AG04449 (cell line): Measurements from ENCODE around the gene WHAMM.

Experiments used
- CTCF ChIA-PET: fragments of 350-600 bp; formaldehyde crosslinking; extraction: SDS; loops from one replicate; lab custom pipeline; 2021; ENCODE audit warnings: antibody characterized with exemption; lab: Yijun Ruan, JAX
- POLR2A ChIA-PET: fragments of 400-600, 350-600 bp; formaldehyde crosslinking; extraction: SDS; loops from one replicate; lab custom pipeline; 2020; ENCODE audit warnings: antibody characterized with exemption, inconsistent platforms; lab: Yijun Ruan, JAX
- DNase-seq: peaks from one replicate; pipeline ENCODE4 v3.0.0-alpha.2; 2010; ENCODE audit warnings: low read depth, low spot score
- H3K4me3 ChIP-seq: 2 replicates; pipeline ENCODE4 v1.5.1; 2011; ENCODE audit warnings: low read depth, mild to moderate bottlenecking, control low read depth, low read length
- CTCF ChIP-seq: IDR thresholded peaks from one replicate; pipeline ENCODE4 v1.5.1; 2011; ENCODE audit warnings: mild to moderate bottlenecking, moderate library complexity, low read length, control low read depth, inconsistent platforms; ENCODE audit not compliant: insufficient read depth; ENCODE audit errors: missing control alignments

WHAMM gene

GRCh38 chr15:82839136-82839535 is 29.7 kb downstream of the WHAMM start:
- POLR2A ChIA-PET, result no interaction called here

GRCh38 chr15:82840166-82840565 is 30.7 kb downstream of the WHAMM start:
- ChIA-PET POLR2A (no interaction called here), CTCF (interaction anchor here (1.0 kb wide), 1 partner anchor 10 kb away, joined by 3 read pairs; no protein-coding TSS in a partner anchor)
- no peak for DNase-seq
- H3K4me3 ChIP-seq, result no peak overlapping the region
- TF ChIP-seq CTCF, result no peak

More at GRCh38 chr15:82839136-82839535, 29.7 kb downstream of the WHAMM start:
- CTCF ChIA-PET, result interaction anchor here (2.4 kb wide), 1 partner anchor 11 kb away, joined by 10 read pairs; no protein-coding TSS in a partner anchor
- TF ChIP-seq CTCF, result no peak
- H3K4me3 ChIP-seq, result no peak overlapping the region
- DNase-seq, result no peak

GRCh38 chr15:82843566-82843965 is 34.1 kb downstream of the WHAMM start:
- TF ChIP-seq CTCF, result no peak
- CTCF ChIA-PET, result no interaction called here
- no peak overlapping the region for H3K4me3 ChIP-seq
- no peak for DNase-seq
- POLR2A ChIA-PET, result no interaction called here

GRCh38 chr15:82845686-82846085 is 36.3 kb downstream of the WHAMM start:
- ChIA-PET CTCF (no interaction called here), POLR2A (no interaction called here)
- TF ChIP-seq CTCF, result no peak
- no peak for DNase-seq
- no peak overlapping the region for H3K4me3 ChIP-seq

GRCh38 chr15:82846621-82847020 is 37.2 kb downstream of the WHAMM start:
- no peak for DNase-seq
- TF ChIP-seq CTCF, result no peak
- H3K4me3 ChIP-seq, result no peak overlapping the region
- ChIA-PET POLR2A (no interaction called here), CTCF (no interaction called here)

GRCh38 chr15:82847703-82848102 is 38.3 kb downstream of the WHAMM start:
- CTCF ChIA-PET, result interaction anchor here (1.7 kb wide), 1 partner anchor 152 kb away, joined by 11 read pairs; no protein-coding TSS in a partner anchor
- no peak overlapping the region for H3K4me3 ChIP-seq
- DNase-seq, result no peak
- POLR2A ChIA-PET, result no interaction called here
- no peak for TF ChIP-seq CTCF
